GM10248 (cell line): ENCODE data around the gene SAPCD1.

Experiments used
- CTCF ChIA-PET: fragments of 300-600 bp; sonication (Branson Sonifier 250); formaldehyde crosslinking; extraction: SDS; loops from one replicate; lab custom pipeline; 2021; ENCODE audit warnings: antibody characterized with exemption; lab: Yijun Ruan, JAX
- POLR2A ChIA-PET: fragments of 350-650 bp; sonication (Branson Sonifier 250); formaldehyde crosslinking; extraction: SDS; loops from one replicate; lab custom pipeline; 2020; ENCODE audit warnings: antibody characterized with exemption; lab: Yijun Ruan, JAX
- DNase-seq: peaks from one replicate; pipeline ENCODE4 v3.0.0; 2012; ENCODE audit errors: extremely low spot score
- CTCF ChIP-seq: IDR thresholded peaks from 2 replicates; pipeline ENCODE4 v1.5.1; 2012; ENCODE audit warnings: mild to moderate bottlenecking, low read depth; ENCODE audit errors: extremely low read depth, missing control alignments, control extremely low read depth

Gene SAPCD1

GRCh38 chr6:31762356-31762755 is at the start of gene SAPCD1:
SAPCD1 (plus strand) TSS chr6:31762656; CDS start chr6:31763055, 399 bp downstream.
- CTCF ChIA-PET: no interaction called here
- no peak for DNase-seq
- no peak for TF ChIP-seq CTCF
- POLR2A ChIA-PET: no interaction called here

- POLR2A ChIA-PET: no interaction called here
- DNase-seq: no peak
- TF ChIP-seq CTCF: no peak
- CTCF ChIA-PET: interaction anchor here (1.0 to 3.1 kb wide), 5 partner anchors 10 to 25 kb away, joined by 4 to 21 read pairs (median 7); partner anchors contain the start of genes ABHD16A, DDAH2 and MPIG6B
Measured at GRCh38 chr6:31713465-31713864, 49.0 kb upstream of the SAPCD1 start.

GRCh38 chr6:31713991-31714684 is 48.3 kb upstream of the SAPCD1 start:
- DNase-seq: no peak
- POLR2A ChIA-PET: no interaction called here
- no peak for TF ChIP-seq CTCF
- CTCF ChIA-PET: interaction anchor here (0.9 to 3.1 kb wide), 6 partner anchors 10 to 238 kb away, joined by 3 to 21 read pairs (median 6); partner anchors contain the start of genes ABHD16A, DDAH2 and MPIG6B

- POLR2A ChIA-PET: no interaction called here
- TF ChIP-seq CTCF: no peak
- DNase-seq: no peak
- CTCF ChIA-PET: interaction anchor here (0.9 to 3.1 kb wide), 7 partner anchors 8 to 237 kb away, joined by 3 to 21 read pairs (median 3); partner anchors contain the start of genes ABHD16A, ATP6V1G2, DDAH2 and MPIG6B
Measured at GRCh38 chr6:31715022-31715958, 47.2 kb upstream of the SAPCD1 start, which contains the start of gene LY6G6D. LY6G6D (plus strand) TSS chr6:31715348; CDS start chr6:31715356, 8 bp downstream.

- CTCF ChIA-PET: no interaction called here
- no peak for TF ChIP-seq CTCF
- no peak for DNase-seq
- POLR2A ChIA-PET: interaction anchor here (0.6 kb wide), 1 partner anchor 118 kb away, joined by 10 read pairs; no protein-coding TSS in a partner anchor
Measured at GRCh38 chr6:31717499-31718222, 44.8 kb upstream of the SAPCD1 start.
